GM19395 (cell line): Measurements from ENCODE around the gene MS4A5.

Experiments
- ATAC-seq: cut with Tn5 transposase; IDR thresholded peaks from one replicate; pipeline ENCODE4 v1.9.1; 2021; ENCODE audit warnings: mild to moderate bottlenecking, moderate library complexity; ENCODE audit not compliant: unreplicated experiment

The MS4A5 gene

DNA sequence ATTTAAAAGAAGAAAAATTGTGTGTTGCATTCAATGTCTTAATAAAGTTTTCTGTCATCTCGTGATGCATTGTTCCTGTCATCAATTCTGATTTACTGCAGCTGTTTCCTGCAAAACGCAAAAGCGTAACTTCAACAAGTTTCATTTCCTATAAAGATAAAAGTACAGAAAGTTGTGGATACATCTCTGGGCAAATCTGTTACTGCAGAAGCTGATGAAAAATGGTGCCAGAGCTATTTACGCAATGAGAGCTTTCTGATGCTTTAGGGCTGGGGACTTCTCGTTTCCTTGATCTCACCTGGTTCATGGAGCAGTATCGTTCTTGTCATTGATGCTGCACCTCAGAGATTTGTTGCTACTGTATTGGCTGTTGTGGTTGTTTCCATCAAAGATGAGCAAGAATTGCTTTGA is 47.7 kb downstream of the MS4A5 start:
- peak; percentile 89 for ATAC-seq

DNA sequence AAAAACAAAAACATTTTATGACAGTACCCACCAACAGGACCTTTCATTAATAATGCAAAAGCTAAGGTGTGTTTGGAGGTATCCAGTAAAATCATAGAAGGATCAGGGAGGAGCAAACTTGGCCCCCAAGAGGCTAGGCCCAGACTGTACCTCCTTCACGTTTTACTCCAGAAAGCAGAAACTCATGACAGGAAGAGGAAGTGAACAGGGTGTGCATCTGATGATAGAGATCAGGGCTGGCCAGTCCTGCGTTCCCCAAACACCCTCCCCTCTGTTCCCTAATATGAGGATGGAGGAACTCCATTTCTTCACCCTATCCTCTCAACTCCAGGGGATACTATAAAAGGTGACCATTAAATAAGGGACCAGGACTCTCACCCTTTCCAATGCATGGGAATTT is 53.0 kb downstream of the MS4A5 start:
- ATAC-seq, result peak; percentile 42

DNA sequence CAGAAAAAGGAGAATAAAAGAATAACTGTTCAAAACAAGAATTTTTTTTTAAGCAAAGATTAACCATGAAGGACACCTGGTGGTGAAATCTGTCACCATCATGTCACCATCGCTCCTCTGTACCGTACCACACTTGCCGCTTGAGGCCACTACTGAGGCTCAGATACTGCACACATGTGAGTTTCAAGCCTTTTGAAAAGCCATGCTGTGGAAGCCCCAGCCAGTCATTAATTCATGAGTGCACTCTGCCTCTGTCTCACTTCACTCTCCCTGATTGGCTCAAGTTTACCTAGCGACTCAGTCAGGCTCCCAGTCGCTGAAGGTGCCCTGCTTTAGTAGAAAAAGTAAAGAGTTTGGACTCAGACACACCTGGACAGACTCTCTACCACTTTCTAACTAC is 56.6 kb downstream of the MS4A5 start:
- ATAC-seq, result peak; percentile 99

DNA sequence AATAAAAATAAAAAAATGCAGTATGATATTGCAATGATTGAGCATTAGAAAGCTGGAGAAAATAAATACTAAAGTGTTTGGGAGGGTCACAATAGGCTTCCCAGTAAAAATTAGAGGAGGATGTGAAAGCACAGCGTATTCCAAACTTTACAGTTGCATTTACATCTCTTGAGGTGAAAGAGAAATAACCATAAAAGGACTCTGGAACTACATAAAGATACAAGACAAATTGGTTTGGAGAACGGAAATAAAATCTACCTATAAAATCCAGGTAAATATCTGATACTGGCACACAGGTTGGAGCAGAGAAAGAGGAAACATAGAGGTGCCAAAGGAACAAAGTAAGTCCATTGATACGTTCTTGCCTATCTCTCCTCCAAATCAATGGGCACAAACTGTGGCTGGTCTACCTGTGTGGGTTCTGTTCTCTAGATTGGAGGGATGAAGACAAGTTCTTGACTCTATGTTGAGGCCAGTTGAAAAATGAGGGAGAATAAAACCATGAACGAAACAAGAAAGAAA is 63.2 kb downstream of the MS4A5 start, which contains the start of gene MS4A12:
MS4A12 (plus strand) TSS at position 291 of the 522 bp plus-strand sequence. CDS start 4,541 bp downstream, outside the sequence.
- no peak for ATAC-seq

DNA sequence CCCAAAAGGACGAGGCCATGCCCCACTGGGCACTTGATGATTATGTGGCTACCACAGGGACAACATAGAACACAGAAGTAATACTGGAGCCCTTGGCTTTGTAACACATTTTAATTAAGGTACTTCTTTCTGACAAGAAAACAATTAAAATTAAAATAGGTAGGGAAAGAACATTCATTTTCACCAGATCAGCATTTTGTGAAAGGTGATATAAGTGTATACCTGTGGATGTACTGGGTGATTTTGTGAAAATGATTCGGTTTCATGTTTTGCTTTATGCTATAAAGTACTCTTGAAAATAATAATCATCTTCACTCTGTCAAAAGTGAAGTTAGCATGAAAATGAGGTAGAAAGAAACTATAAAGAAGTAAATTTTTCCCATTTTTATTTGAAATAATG is 64.1 kb downstream of the MS4A5 start:
- ATAC-seq, result no peak
